ENCODE results near the gene DBF4.
A peak's percentile ranks its signal among the peaks of the same experiment; 100 is the strongest.
"Not testable (repeated sequence)": the region's sequence is repeated elsewhere in the genome, so short reads cannot be mapped to it uniquely, and the experiment has no call there.

Gene DBF4, protein sequence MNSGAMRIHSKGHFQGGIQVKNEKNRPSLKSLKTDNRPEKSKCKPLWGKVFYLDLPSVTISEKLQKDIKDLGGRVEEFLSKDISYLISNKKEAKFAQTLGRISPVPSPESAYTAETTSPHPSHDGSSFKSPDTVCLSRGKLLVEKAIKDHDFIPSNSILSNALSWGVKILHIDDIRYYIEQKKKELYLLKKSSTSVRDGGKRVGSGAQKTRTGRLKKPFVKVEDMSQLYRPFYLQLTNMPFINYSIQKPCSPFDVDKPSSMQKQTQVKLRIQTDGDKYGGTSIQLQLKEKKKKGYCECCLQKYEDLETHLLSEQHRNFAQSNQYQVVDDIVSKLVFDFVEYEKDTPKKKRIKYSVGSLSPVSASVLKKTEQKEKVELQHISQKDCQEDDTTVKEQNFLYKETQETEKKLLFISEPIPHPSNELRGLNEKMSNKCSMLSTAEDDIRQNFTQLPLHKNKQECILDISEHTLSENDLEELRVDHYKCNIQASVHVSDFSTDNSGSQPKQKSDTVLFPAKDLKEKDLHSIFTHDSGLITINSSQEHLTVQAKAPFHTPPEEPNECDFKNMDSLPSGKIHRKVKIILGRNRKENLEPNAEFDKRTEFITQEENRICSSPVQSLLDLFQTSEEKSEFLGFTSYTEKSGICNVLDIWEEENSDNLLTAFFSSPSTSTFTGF

GRCh38 chr7:87876040-87876868, at the start of gene DBF4, which contains the start of gene SLC25A40:
Gene DBF4 (plus strand): TSS chr7:87876493. CDS start chr7:87876733, 240 bp downstream.
Gene SLC25A40 (minus strand): TSS chr7:87876360. CDS start chr7:87858727, 17,633 bp downstream.
- DNase-seq = peak; percentile 94

GRCh38 chr7:87828383-87828782, 47.9 kb upstream of the DBF4 start:
- DNase-seq = not testable (repeated sequence)

DNA sequence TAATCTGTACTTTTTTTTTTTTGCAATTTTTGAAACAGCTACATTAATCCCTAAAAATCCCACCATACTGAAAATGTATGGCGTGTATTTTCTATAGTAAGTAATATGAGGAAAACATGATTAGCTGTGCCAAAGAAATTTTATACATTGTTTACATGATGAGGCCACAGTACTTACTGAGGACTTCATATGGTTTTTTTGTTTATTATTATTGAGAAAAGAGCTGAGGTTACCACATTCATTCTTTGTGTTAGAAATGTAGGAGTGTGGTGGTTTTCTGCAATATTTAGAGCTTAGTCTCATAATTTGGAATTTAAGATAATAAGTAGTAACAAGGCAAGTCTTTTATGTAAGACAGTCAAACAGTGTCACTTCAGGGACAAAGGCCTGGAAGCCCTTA, 45.2 kb upstream of the DBF4 start:
- no peak for DNase-seq

DNA sequence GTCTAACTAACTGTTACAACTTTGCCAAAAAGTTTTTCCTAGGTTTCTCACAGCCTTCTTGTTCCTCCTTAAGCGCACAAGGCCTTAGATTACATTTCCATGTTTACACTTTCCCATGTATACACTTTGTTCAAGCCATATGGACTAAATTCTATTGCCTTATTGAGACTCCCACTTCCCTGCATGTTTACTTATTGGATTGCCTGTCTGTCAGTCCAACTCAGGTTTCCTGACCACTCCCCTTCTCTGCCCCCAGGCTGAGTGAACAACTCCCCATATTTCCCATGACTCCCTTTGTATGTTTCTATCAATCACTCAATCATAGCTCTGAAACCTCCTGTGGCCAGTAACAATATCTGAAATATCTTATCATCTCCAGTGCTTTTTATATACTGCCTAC, 43.2 kb upstream of the DBF4 start:
- no peak for DNase-seq

- no peak for DNase-seq
Observed at GRCh38 chr7:87837597-87837996, 38.7 kb upstream of the DBF4 start.

DNA sequence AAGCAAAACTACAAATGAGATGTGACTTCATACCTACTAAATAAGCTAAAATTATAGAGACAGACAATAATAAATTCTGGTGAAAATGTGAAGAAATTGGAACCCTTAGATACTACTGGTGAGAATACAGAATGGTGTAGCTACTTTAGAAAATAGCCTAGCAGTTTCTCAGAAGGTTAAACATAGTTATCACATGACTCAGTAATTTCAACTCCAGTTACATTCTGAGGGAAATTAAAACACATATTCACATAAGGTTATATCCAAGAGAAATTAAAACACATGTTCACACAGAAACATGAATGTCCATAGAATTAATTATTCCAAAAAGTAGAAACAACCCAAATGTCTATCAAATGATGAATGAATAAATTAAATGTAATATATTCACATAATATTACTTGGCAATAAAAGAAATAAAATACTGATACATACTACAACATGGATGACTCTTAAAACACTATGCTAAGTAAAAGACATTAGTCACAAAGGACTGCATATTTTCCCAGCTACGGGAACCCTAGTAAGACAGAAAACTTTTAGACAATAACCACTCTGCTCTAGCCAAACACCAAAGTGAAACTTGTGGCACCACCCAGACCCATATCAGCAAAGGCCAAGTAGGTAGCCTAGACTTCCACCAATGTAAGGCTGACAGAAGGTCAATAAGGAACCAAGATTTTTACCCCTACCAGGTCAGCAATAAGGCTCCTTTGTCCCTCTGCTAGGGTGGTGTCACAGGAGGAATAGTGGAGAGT, 25.3 kb upstream of the DBF4 start:
- peak; percentile 36 for DNase-seq

DNA sequence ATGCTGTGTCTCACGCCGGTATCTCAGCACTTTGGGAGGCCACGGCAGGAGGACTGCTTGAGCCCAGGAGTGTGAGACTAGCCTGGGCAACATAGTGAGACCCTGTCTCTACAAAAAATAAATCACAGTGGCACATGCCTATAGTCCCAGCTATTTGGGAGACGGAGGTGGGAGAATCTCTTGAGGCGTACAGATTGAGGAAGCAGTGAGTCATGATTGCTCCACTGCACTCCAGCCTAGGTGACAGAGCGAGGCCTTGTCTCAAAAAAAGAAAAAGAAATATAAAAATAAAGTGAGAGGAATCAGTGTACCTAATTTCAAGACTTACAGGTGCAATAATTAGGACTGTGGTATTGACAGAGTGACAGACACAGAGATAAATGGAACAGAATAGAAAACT, 24.0 kb upstream of the DBF4 start:
- DNase-seq = no peak

DNA sequence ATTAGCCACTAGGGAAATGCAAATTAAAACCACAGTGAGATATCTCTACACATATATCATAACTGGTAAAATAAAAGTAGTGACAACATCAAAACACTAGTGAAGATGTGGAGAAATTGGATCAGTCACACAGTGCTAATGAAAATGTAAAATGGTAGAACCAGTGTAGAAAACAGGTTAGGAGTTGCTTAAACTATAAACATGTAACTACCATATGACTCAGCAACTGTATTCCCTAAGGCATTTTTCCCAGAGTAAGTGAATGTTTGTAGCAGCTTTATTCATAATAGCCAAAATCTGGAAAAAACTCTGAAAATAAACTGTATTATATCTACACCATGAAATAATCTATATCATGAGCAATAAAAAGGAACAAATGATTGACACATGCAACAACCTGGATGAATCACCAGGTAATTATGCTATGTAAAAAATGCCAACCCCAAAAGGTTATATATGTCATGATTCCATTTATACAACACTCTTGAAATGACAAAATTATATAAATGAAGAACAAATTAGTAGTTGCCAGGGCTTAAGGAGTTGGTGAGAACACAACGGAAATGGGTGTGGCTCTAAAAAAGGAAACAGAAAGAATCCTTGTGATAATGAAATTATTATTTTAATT, 22.9 kb upstream of the DBF4 start:
- peak; percentile 21 for DNase-seq

DNA sequence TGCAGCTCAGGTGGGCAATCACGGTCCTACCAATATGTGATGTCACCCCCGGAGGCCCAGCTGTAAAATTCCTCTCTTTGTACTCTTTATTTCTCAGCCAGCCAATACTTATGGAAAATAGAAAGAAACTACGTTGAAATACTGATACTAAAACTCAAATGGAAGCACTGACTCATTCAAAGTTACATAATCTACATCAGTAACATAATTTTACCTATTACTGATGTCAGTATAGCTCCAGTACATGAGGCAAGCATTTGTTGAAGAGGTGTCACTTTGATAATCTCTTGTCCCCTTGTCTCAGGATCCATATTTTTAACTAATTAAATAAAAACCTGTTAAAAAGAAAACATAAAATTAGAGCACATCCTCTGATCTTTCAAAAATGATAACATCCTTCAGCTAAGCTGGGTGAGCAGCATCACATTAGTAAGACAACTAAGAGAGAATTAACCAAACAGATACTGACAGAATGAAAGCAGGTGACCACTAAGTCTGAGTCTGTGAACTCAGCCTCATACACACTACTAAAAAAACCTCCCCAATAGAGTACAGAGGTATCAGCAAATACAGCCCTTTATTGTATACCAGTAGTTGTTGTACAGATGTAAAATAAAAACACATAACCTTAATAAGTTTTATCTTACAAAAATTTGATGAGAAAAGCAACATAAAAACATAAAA, 17.7 kb upstream of the DBF4 start:
- no peak for DNase-seq

DNA sequence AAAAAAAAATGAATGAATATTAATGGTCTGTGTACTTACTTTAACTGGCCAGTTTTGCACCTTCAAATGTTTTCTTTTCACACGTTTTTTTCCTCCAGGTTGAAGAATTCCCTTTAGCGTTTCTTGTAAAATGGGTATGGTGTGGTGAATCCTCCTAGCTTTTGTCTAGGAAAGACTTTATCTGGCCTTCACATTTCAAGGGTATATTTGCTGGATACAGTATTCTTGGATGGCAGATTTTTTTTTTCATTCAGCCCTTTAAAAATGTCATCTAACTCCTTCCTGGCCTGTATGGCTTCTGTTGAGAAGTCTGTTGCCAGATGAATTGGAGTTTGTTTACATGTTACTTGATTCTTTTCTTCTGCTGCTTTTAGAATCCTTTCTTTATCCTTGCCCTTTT, 10.2 kb upstream of the DBF4 start:
- no peak for DNase-seq

DNA sequence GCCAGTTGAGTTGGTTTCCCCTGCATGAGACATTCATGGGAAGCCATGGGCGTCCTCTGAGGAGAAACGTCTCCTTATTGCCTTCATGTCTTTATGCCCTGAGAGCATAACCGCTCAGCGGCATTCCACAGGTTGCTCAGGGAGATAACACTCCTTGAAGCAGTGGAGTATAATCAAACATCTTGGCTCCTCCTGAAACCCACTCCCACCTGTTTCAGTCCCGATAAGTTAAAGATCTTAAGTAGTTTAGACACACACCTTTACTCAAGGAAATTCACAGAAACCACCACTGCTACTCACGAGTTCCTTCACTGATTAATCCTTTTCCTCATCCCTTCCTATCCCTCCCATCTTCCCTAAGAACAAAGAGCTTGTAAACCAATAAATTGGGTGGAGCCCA, 9.8 kb upstream of the DBF4 start:
- DNase-seq = not testable (repeated sequence)

- no peak for DNase-seq
Observed at GRCh38 chr7:87870471-87870870, 5.8 kb upstream of the DBF4 start.

- no peak for DNase-seq
Observed at GRCh38 chr7:87872346-87872745, 3.9 kb upstream of the DBF4 start.

GRCh38 chr7:87873328-87873727, 3.0 kb upstream of the DBF4 start:
- DNase-seq = not testable (repeated sequence)

DNA sequence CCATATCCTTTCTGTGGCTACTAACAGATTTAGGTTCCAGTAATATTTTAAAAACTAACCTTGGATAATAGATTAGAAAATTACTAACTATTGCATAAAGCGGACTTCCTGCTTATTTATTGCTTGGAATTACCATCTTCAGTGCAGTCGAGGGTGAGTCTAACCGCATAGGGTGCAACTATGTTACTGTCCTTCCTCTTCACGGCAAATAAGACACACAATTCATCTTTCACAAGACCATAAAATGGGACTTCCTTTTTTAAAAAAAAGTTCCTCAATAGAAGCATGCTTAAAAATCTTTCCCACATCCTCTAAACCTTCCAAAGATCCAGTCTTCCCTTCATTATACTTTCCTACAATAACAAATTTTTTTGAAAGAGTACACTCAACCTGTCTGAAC, 2.2 kb upstream of the DBF4 start:
- peak; percentile 35 for DNase-seq

- peak; percentile 23 for DNase-seq
Observed at GRCh38 chr7:87875151-87876039, 898 bp upstream of the DBF4 start.

GRCh38 chr7:87876869-87877234, 559 bp downstream of the DBF4 start:
- DNase-seq = peak; percentile 59

GRCh38 chr7:87877366-87878040, 1.2 kb downstream of the DBF4 start:
- DNase-seq = peak; percentile 12

DNA sequence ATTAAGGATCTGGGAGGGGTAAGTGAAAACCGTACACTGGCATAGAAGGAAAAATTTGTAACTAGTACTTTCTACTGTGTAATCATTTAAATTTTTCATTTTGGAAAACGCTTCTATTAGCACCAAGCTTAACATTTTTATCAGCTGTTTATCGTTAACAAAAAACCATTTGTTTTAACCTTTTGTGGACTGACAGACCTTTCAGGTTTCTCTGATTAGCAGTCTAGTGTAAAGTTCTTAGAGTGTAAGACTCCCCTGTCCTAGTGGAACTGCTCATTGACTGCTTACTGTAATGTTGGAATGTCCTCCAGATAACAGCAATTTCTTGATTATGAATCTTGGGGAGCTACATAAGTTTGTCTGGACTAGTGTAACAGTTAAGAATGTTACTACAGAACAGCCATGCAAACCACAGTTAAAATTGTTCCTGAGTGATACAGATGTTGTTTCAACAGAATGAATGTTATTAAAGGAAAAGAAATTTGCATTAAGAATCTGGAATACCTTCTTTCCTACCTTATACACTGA, 2.0 kb downstream of the DBF4 start:
- peak; percentile 31 for DNase-seq
